ENCODE measurements around the gene CHRNB2. TPM values are rescaled to one million over a fixed set of nuclear protein-coding genes. Genes with fewer than 3 reads are reported as not detected.

The CHRNB2 gene
- polyA plus RNA-seq, 1 donor from 2014 or later = 15.5 TPM

- Histone ChIP-seq H3K27me3 (ENCODE audit: insufficient read depth, low read depth, low read length) (no peaks in the 10 kb centered on the region), H3K79me2 (replicated peaks; ENCODE audit: insufficient read depth, low read length) (no peaks in the 10 kb centered on the region), H3K36me3 (ENCODE audit: insufficient read depth, low read length) (peaks cover 18% of the 10 kb centered on the region), H3K9me2 (ENCODE audit: insufficient read depth, low read length) (no peaks in the 10 kb centered on the region), H3K9ac (ENCODE audit: low read length) (no peak overlapping the region), H3F3A (ENCODE audit: insufficient read depth, low read length, poor library complexity, severe bottlenecking) (no peaks in the 10 kb centered on the region), H2AFZ (ENCODE audit: low read depth, low read length) (no peak overlapping the region), H3K4me3 (ENCODE audit: low read length) (no peak overlapping the region), H4K20me1 (ENCODE audit: insufficient read depth) (no peaks in the 10 kb centered on the region), H3K4me2 (ENCODE audit: low read length) (no peak overlapping the region), H3K27ac (ENCODE audit: low read length) (no peak overlapping the region), H3K9me3 (ENCODE audit: low read length) (no peaks in the 10 kb centered on the region)
- TF ChIP-seq EP300 (conservative IDR thresholded peaks at IDR 0.05; ENCODE audit: poor library complexity, severe bottlenecking) (no peak), CTCF (IDR thresholded peaks at IDR 0.05; ENCODE audit: poor library complexity, severe bottlenecking) (no peak), RAD21 (conservative IDR thresholded peaks at IDR 0.05) (no peak), MXI1 (conservative IDR thresholded peaks at IDR 0.05; ENCODE audit: poor library complexity, severe bottlenecking) (no peak), EZH2 (IDR thresholded peaks at IDR 0.05; ENCODE audit: borderline replicate concordance, insufficient read depth, low read length, poor library complexity, severe bottlenecking) (no peak), REST (IDR thresholded peaks at IDR 0.05; ENCODE audit: borderline replicate concordance) (no peak), SMC3 (conservative IDR thresholded peaks at IDR 0.05; ENCODE audit: poor library complexity) (no peak), POLR2AphosphoS5 (IDR thresholded peaks at IDR 0.05) (no peak), TAF1 (IDR thresholded peaks at IDR 0.05; ENCODE audit: low read depth) (no peak)
Measured at GRCh38 chr1:154586641-154587040, 19.1 kb downstream of the CHRNB2 start.

- no peaks in the 10 kb centered on the region for H4K20me1 ChIP-seq (ENCODE audit: insufficient read depth)
- H3K27me3 ChIP-seq (ENCODE audit: insufficient read depth, low read depth, low read length) = no peaks in the 10 kb centered on the region
- no peaks in the 10 kb centered on the region for H3K79me2 ChIP-seq (replicated peaks; ENCODE audit: insufficient read depth, low read length)
- H2AFZ ChIP-seq (ENCODE audit: low read depth, low read length) = no peak overlapping the region
- H3K9me3 ChIP-seq (ENCODE audit: low read length) = no peaks in the 10 kb centered on the region
- H3F3A ChIP-seq (ENCODE audit: insufficient read depth, low read length, poor library complexity, severe bottlenecking) = no peaks in the 10 kb centered on the region
- no peak for TF ChIP-seq EP300 (conservative IDR thresholded peaks at IDR 0.05; ENCODE audit: poor library complexity, severe bottlenecking)
- no peak overlapping the region for H3K9ac ChIP-seq (ENCODE audit: low read length)
- H3K4me3 ChIP-seq (ENCODE audit: low read length) = no peak overlapping the region
- H3K4me2 ChIP-seq (ENCODE audit: low read length) = no peak overlapping the region
- peaks cover 13% of the 10 kb centered on the region for H3K36me3 ChIP-seq (ENCODE audit: insufficient read depth, low read length)
- no peaks in the 10 kb centered on the region for H3K9me2 ChIP-seq (ENCODE audit: insufficient read depth, low read length)
- H3K27ac ChIP-seq (ENCODE audit: low read length) = no peak overlapping the region
Measured at GRCh38 chr1:154589780-154590179, 22.2 kb downstream of the CHRNB2 start.

- H3K79me2 ChIP-seq (replicated peaks; ENCODE audit: insufficient read depth, low read length) = no peaks in the 10 kb centered on the region
- no peak overlapping the region for H3K27ac ChIP-seq (ENCODE audit: low read length)
- no peaks in the 10 kb centered on the region for H3F3A ChIP-seq (ENCODE audit: insufficient read depth, low read length, poor library complexity, severe bottlenecking)
- no peaks in the 10 kb centered on the region for H3K27me3 ChIP-seq (ENCODE audit: insufficient read depth, low read depth, low read length)
- H3K4me2 ChIP-seq (ENCODE audit: low read length) = no peak overlapping the region
- no peaks in the 10 kb centered on the region for H4K20me1 ChIP-seq (ENCODE audit: insufficient read depth)
- no peaks in the 10 kb centered on the region for H3K9me3 ChIP-seq (ENCODE audit: low read length)
- H2AFZ ChIP-seq (ENCODE audit: low read depth, low read length) = no peak overlapping the region
- H3K9me2 ChIP-seq (ENCODE audit: insufficient read depth, low read length) = no peaks in the 10 kb centered on the region
- peaks cover 6% of the 10 kb centered on the region for H3K36me3 ChIP-seq (ENCODE audit: insufficient read depth, low read length)
- TF ChIP-seq EZH2 (IDR thresholded peaks at IDR 0.05; ENCODE audit: borderline replicate concordance, insufficient read depth, low read length, poor library complexity, severe bottlenecking) = no peak
- no peak for TF ChIP-seq TAF1 (IDR thresholded peaks at IDR 0.05; ENCODE audit: low read depth)
- no peak for TF ChIP-seq RAD21 (conservative IDR thresholded peaks at IDR 0.05)
- no peak for TF ChIP-seq CTCF (IDR thresholded peaks at IDR 0.05; ENCODE audit: poor library complexity, severe bottlenecking)
- TF ChIP-seq POLR2AphosphoS5 (IDR thresholded peaks at IDR 0.05) = no peak
- TF ChIP-seq MXI1 (conservative IDR thresholded peaks at IDR 0.05; ENCODE audit: poor library complexity, severe bottlenecking) = no peak
- no peak for TF ChIP-seq REST (IDR thresholded peaks at IDR 0.05; ENCODE audit: borderline replicate concordance)
- no peak for TF ChIP-seq SMC3 (conservative IDR thresholded peaks at IDR 0.05; ENCODE audit: poor library complexity)
- TF ChIP-seq EP300 (conservative IDR thresholded peaks at IDR 0.05; ENCODE audit: poor library complexity, severe bottlenecking) = no peak
- H3K9ac ChIP-seq (ENCODE audit: low read length) = no peak overlapping the region
- no peak overlapping the region for H3K4me3 ChIP-seq (ENCODE audit: low read length)
Measured at GRCh38 chr1:154590756-154591155, 23.2 kb downstream of the CHRNB2 start.

Data from neural cell (in vitro differentiated cells).